Measurements from ENCODE around the gene CDK2. TPM values are rescaled to one million over a fixed set of nuclear protein-coding genes. Genes with fewer than 3 reads are reported as not detected.

CDK2 gene
- total and polyA plus RNA-seq, 9 of the 15 experiments (the other 6 are each of a cell fraction or from before 2014, with no cell fraction given): 17.4 to 213 (median 109) TPM

GRCh38 chr12:55984861-55985260, 18.2 kb downstream of the CDK2 start (continued):
- TF ChIP-seq CUX1 (CRISPR knock-in tag; IDR thresholded peaks at IDR 0.05) (no peak), FOXK1 (CRISPR knock-in tag; IDR thresholded peaks at IDR 0.05; ENCODE audit: borderline replicate concordance) (no peak), ZNF146 (CRISPR knock-in tag; IDR thresholded peaks at IDR 0.05; ENCODE audit: unreplicated experiment) (no peak), PHF8 (IDR thresholded peaks at IDR 0.05; ENCODE audit: borderline replicate concordance, low read length) (no peak), ZBED1 (IDR thresholded peaks at IDR 0.05) (no peak)

- Histone ChIP-seq H3K4me2 (ENCODE audit: insufficient read depth, low read length) (no peak overlapping the region), H3K79me2 (ENCODE audit: control insufficient read depth, insufficient read depth, low read length) (no peaks in the 10 kb centered on the region; the same call in 2 of the 3 replicates), H3K4me1 (replicated peaks in 1 of 2; ENCODE audit: control insufficient read depth in 2 of 2, insufficient read depth in 2 of 2, low read length in 2 of 2) (peaks cover 7 to 9% of the 10 kb centered on the region in 2 experiments; a peak in 3 of 5 replicates), H3K9me1 (ENCODE audit: control insufficient read depth, insufficient read depth, low read length) (no peaks in the 10 kb centered on the region), H3K27ac (ENCODE audit: extremely low read depth, low read depth, low read length) (no peak overlapping the region), H3K9me3 (replicated peaks; ENCODE audit: control insufficient read depth, insufficient read depth, low read depth, low read length) (no peaks in the 10 kb centered on the region), H3K9ac (ENCODE audit: insufficient read depth in 1 of 2, low read depth in 2 of 2, low read length in 2 of 2) (no peak overlapping the region), H3K27me3 (ENCODE audit: control insufficient read depth in 2 of 2, insufficient read depth in 2 of 2, low read length in 2 of 2) (no peaks in the 10 kb centered on the region), H3K36me3 (ENCODE audit: control insufficient read depth, insufficient read depth, low read length) (peaks cover 44% of the 10 kb centered on the region), H2AFZ (ENCODE audit: low read depth, low read length) (no peak overlapping the region), H3K4me3 (no peak overlapping the region), H4K20me1 (replicated peaks; ENCODE audit: control insufficient read depth, insufficient read depth, low read length) (no peaks in the 10 kb centered on the region)
- FAIRE-seq (no peak), DNase-seq (ENCODE audit: extremely low read depth in 1 of 4, low spot score in 3 of 4) (no peak), ATAC-seq (no peak)
- 57% methylated on average over 4 of the region's 4 CpGs for WGBS (ENCODE audit: insufficient coverage, low coverage, missing lambda C conversion rate)
- BruUV-seq (replicated peaks): no TSS peak
- ChIA-PET CTCF (ENCODE audit: low intra/inter-chr PET ratio) (no interaction called here), POLR2A (interaction anchor here (0.7 to 5.9 kb wide), 4 partner anchors 11 to 25 kb away, joined by 3 to 49 read pairs (median 10); partner anchors contain the start of genes RAB5B and SUOX)
- intact Hi-C loops (cut with micrococcal nuclease): no loop called here
- in situ Hi-C loops (cut with MboI): no loop called here
- TF ChIP-seq MYBL2 (IDR thresholded peaks at IDR 0.05; ENCODE audit: low read depth): no peak
- TF ChIP-seq MYBL2 (CRISPR knock-in tag; IDR thresholded peaks at IDR 0.05; ENCODE audit: borderline replicate concordance): no peak
- no peak for TF ChIP-seq POLR2H (tag; IDR thresholded peaks at IDR 0.05; ENCODE audit: low read depth)
- TF ChIP-seq GMEB1 (CRISPR knock-in tag; IDR thresholded peaks at IDR 0.05): no peak
- TF ChIP-seq ZNF583 (CRISPR knock-in tag; IDR thresholded peaks at IDR 0.05): no peak
- TF ChIP-seq PREB (CRISPR knock-in tag; IDR thresholded peaks at IDR 0.05): no peak
- no peak for TF ChIP-seq KDM2B (CRISPR knock-in tag; IDR thresholded peaks at IDR 0.05)
- no peak for TF ChIP-seq L3MBTL2 (IDR thresholded peaks at IDR 0.05)
Observed at GRCh38 chr12:55985341-55985740, 18.7 kb downstream of the CDK2 start.
